CD14-positive monocyte (primary cell): ENCODE measurements around the gene TRAPPC8. TPM values are rescaled to one million over a fixed set of nuclear protein-coding genes. Genes with fewer than 3 reads are reported as not detected.
"Not testable (repeated sequence)": the region's sequence is repeated elsewhere in the genome, so short reads cannot be mapped to it uniquely, and the experiment has no call there.

Source experiments
- DNase-seq, 3 donors: peaks; one replicate each; pipeline ENCODE4 v3.0.0-alpha.2; 2011 to 2022
- H2AFZ ChIP-seq: 2 replicates; pipeline ENCODE4 v1.6.0; 2012; ENCODE audit warnings: mild to moderate bottlenecking, low read depth, low read length, inconsistent platforms; ENCODE audit not compliant: insufficient read depth, poor library complexity, severe bottlenecking
- H3K27ac ChIP-seq, 2 donors: 1 replicate in 1 of 2; 2 replicates in 1 of 2; pipeline ENCODE4 v1.5.1; 2012 to 2013; ENCODE audit warnings: low read length in 2 of 2, control low read depth in 1 of 2, inconsistent platforms in 1 of 2, low read depth in 1 of 2, mild to moderate bottlenecking in 1 of 2
- H3K27me3 ChIP-seq, 2 donors: one replicate each; pipeline versions ENCODE4 v1.6.0 to v1.6.1; 2011 to 2013; ENCODE audit warnings: low read length in 2 of 2; ENCODE audit not compliant: control insufficient read depth in 2 of 2, insufficient read depth in 2 of 2
- H3K36me3 ChIP-seq, 2 donors: replicated peaks in 1 of 2; 1 replicate in 1 of 2; 2 replicates in 1 of 2; pipeline versions ENCODE4 v1.5.1 to v1.6.1; 2012 to 2013; ENCODE audit warnings: low read length in 2 of 2, control low read depth in 1 of 2, inconsistent platforms in 1 of 2, mild to moderate bottlenecking in 1 of 2; ENCODE audit not compliant: insufficient read depth in 2 of 2, control insufficient read depth in 1 of 2
- H3K4me1 ChIP-seq, 2 donors: 1 replicate in 1 of 2; 2 replicates in 1 of 2; pipeline versions ENCODE4 v1.5.1 to v1.6.1; 2012 to 2013; ENCODE audit warnings: low read length in 2 of 2, control low read depth in 1 of 2, inconsistent platforms in 1 of 2, mild to moderate bottlenecking in 1 of 2, moderate library complexity in 1 of 2; ENCODE audit not compliant: insufficient read depth in 2 of 2, control insufficient read depth in 1 of 2
- H3K4me2 ChIP-seq: replicated peaks from 2 replicates; pipeline ENCODE3; 2012; ENCODE audit warnings: low read length, moderate library complexity, mild to moderate bottlenecking; ENCODE audit not compliant: poor library complexity, severe bottlenecking; ENCODE audit errors: extremely low read depth
- H3K4me3 ChIP-seq, 3 experiments: fragments of 200-600 bp in 1 of 3; sonication (generic) in 1 of 3; replicated peaks in 1 of 3; 1 replicate in 2 of 3; 2 replicates in 1 of 3; pipeline ENCODE4 v1.5.1; 2011 to 2013; ENCODE audit warnings: low read length in 3 of 3, mild to moderate bottlenecking in 3 of 3, control low read depth in 2 of 3, low read depth in 2 of 3, inconsistent platforms in 1 of 3, moderate library complexity in 1 of 3
- H3K79me2 ChIP-seq: 2 replicates; pipeline ENCODE4 v1.6.0; 2012; ENCODE audit warnings: mild to moderate bottlenecking, control low read depth, inconsistent platforms, low read length, moderate library complexity; ENCODE audit not compliant: insufficient read depth
- H3K9ac ChIP-seq: 2 replicates; pipeline ENCODE4 v1.6.0; 2017; ENCODE audit warnings: low read length, mild to moderate bottlenecking; ENCODE audit not compliant: insufficient read depth, poor library complexity, severe bottlenecking
- H3K9me3 ChIP-seq, 2 donors: replicated peaks in 1 of 2; 1 replicate in 1 of 2; 2 replicates in 1 of 2; pipeline versions ENCODE4 v1.5.1 to v1.6.1; 2012 to 2013; ENCODE audit warnings: low read length in 2 of 2, control low read depth in 1 of 2; ENCODE audit not compliant: control insufficient read depth in 1 of 2, insufficient read depth in 1 of 2
- H4K20me1 ChIP-seq: 2 replicates; pipeline ENCODE4 v1.6.0; 2012; ENCODE audit warnings: mild to moderate bottlenecking, low read length, control low read depth, moderate library complexity; ENCODE audit not compliant: insufficient read depth
- H3K27ac Mint-ChIP-seq, 7 donors: one replicate each; pipeline ENCODE4 v1.8.0; 2020; ENCODE audit warnings: mild to moderate bottlenecking in 7 of 7, mixed read lengths in 7 of 7, moderate library complexity in 6 of 7, inconsistent platforms in 2 of 7
- H3K27me3 Mint-ChIP-seq, 3 donors: one replicate each; pipeline ENCODE4 v1.8.0; 2021 to 2022; ENCODE audit warnings: low read depth in 3 of 3, mild to moderate bottlenecking in 3 of 3, mixed read lengths in 3 of 3, moderate library complexity in 3 of 3, inconsistent platforms in 1 of 3
- H3K36me3 Mint-ChIP-seq, 2 donors: one replicate each; pipeline ENCODE4 v1.8.0; 2020; ENCODE audit warnings: mixed read lengths in 2 of 2, inconsistent platforms in 1 of 2, mild to moderate bottlenecking in 1 of 2
- H3K4me1 Mint-ChIP-seq: one replicate; pipeline ENCODE4 v1.8.0; 2020; ENCODE audit warnings: mild to moderate bottlenecking, mixed read lengths
- H3K4me3 Mint-ChIP-seq, 2 donors: one replicate each; pipeline ENCODE4 v1.8.0; 2020; ENCODE audit warnings: mild to moderate bottlenecking in 2 of 2, mixed read lengths in 2 of 2, moderate library complexity in 1 of 2
- H3K9me3 Mint-ChIP-seq, 7 donors: one replicate each; pipeline ENCODE4 v1.8.0; 2020 to 2022; ENCODE audit warnings: mixed read lengths in 7 of 7, mild to moderate bottlenecking in 6 of 7, moderate library complexity in 6 of 7, inconsistent platforms in 2 of 7
- CTCF ChIP-seq: fragments of 200-600 bp; IDR thresholded peaks from one replicate; pipeline ENCODE4 v1.8.0; 2022; ENCODE audit warnings: antibody characterized with exemption, mild to moderate bottlenecking
- WGBS: methylation state at CpG from one replicate; pipeline ENCODE4 v1.1.5; 2013; ENCODE audit warnings: missing lambda C conversion rate; ENCODE audit not compliant: insufficient coverage; 5-methylcytosine and 5-hydroxymethylcytosine counted together
- intact Hi-C, 2 donors: fragments of 100-400 bp; cut with micrococcal nuclease; formaldehyde crosslinking; loops; one replicate each; pipeline versions ENCODE4 v1.15.0 to v1.15.1; 2023
- polyA plus RNA-seq, 3 donors: library from polyadenylated mRNA; depleted of rRNA in 1 of 3; unstranded in 2 of 3; stranded (reverse) in 1 of 3; fragments of 300-500 nt in 2 of 3; fragments of >200 nt in 1 of 3; fragmentation: Illumina TruSeq in 2 of 3; gene quantifications; 1 replicate in 2 of 3; 2 replicates in 1 of 3; pipeline ENCODE4 v1.2.3, GENCODE V29; 2012 to 2021

Gene TRAPPC8
- polyA plus RNA-seq, 3 donors: 16.2 to 52.7 (median 22.1) TPM

DNA sequence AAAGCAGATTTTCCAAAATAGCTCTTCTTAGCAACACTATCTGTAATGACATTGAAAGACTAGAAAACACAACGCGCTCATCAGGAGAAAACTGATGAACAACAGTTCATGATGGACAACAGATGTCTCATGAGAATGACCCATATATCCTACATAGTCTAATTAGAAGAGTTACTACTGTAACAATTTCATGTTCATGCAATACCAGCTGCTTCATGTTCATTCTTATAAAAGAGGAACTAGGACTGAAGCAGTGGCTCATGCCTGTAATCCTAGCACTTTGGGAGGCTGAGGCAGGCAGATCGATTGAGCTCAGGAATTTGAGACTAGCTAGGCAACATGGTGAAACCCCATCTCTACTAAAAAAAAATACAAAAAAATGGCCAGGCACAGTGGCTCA lies 22.7 kb downstream of the TRAPPC8 start:
- Mint-ChIP-seq H3K9me3 (no peaks in the 10 kb centered on the region), H3K27me3 (no peaks in the 10 kb centered on the region), H3K4me3 (no peak overlapping the region), H3K27ac (peak overlapping the region in 1 of 7 donors; percentile 26), H3K4me1 (no peaks in the 10 kb centered on the region), H3K36me3 (peaks cover 37 to 84% of the 10 kb centered on the region in 2 donors)
- no peak overlapping the region for H3K27ac ChIP-seq
- no peak overlapping the region for H3K9ac ChIP-seq
- WGBS: 100% methylated on average over 3 of the region's 3 CpGs
- H3K36me3 ChIP-seq: peaks cover 54 to 86% of the 10 kb centered on the region in 2 donors
- TF ChIP-seq CTCF: no peak
- peaks cover 89% of the 10 kb centered on the region for H4K20me1 ChIP-seq
- H2AFZ ChIP-seq: no peak overlapping the region
- H3K27me3 ChIP-seq: no peaks in the 10 kb centered on the region
- intact Hi-C loops: no loop called here
- no peak for DNase-seq
- H3K4me3 ChIP-seq: no peak overlapping the region
- no peak overlapping the region for H3K4me2 ChIP-seq
- no peaks in the 10 kb centered on the region for H3K9me3 ChIP-seq
- H3K4me1 ChIP-seq: no peaks in the 10 kb centered on the region
- peaks cover 73% of the 10 kb centered on the region for H3K79me2 ChIP-seq

DNA sequence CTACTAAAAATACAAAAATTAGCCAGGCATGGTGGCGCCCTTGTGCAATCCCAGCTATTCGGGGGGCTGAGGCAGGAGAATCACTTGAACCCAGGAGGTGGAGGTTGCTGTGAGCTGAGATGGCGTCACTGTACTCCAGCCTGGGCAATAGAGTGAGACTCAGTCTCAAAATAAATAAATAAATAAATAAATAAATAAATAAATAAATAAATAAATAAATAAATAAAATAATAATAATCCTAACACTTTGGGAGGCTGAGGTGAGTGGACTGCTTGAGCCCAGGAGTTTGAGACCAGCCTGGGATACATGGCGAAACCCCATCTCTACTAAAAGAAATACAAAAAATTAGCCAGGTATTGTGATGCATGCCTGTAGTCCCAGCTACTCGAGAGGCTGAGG lies 23.6 kb downstream of the TRAPPC8 start:
- WGBS: no CpG with 5 or more reads among the region's 5 CpGs
- H3K4me2 ChIP-seq, H3K4me3 Mint-ChIP-seq, DNase-seq, H3K27ac ChIP-seq, H3K4me1 ChIP-seq, H3K9me3 ChIP-seq, H2AFZ ChIP-seq, H3K27me3 Mint-ChIP-seq, H3K9ac ChIP-seq, H3K27me3 ChIP-seq, H3K4me1 Mint-ChIP-seq, H3K9me3 Mint-ChIP-seq, H3K4me3 ChIP-seq: not testable (repeated sequence)
- Histone ChIP-seq H4K20me1 (peaks cover 87% of the 10 kb centered on the region), H3K36me3 (peaks cover 57 to 86% of the 10 kb centered on the region in 2 donors), H3K79me2 (peaks cover 66% of the 10 kb centered on the region)
- peak overlapping the region in 1 of 7 donors; percentile 40 for H3K27ac Mint-ChIP-seq
- peaks cover 43 to 83% of the 10 kb centered on the region in 2 donors for H3K36me3 Mint-ChIP-seq
- intact Hi-C loops: loop anchor here in 1 of 2 donors (10.0 kb wide), 1 partner anchor 65 kb away; no protein-coding TSS in a partner anchor
